Activated naive CD8-positive, alpha-beta T cell (primary cell): ENCODE results near the gene ABCG1.
"Not testable (repeated sequence)": the region's sequence is repeated elsewhere in the genome, so short reads cannot be mapped to it uniquely, and the experiment has no call there.

Source experiments
- H3K27ac Mint-ChIP-seq: one replicate; pipeline ENCODE4 v1.8.0; 2021; ENCODE audit warnings: mixed read lengths
- H3K27me3 Mint-ChIP-seq: one replicate; pipeline ENCODE4 v1.8.0; 2021; ENCODE audit warnings: mixed read lengths
- H3K36me3 Mint-ChIP-seq: one replicate; pipeline ENCODE4 v1.8.0; 2021; ENCODE audit warnings: mixed read lengths
- H3K4me1 Mint-ChIP-seq: one replicate; pipeline ENCODE4 v1.8.0; 2021; ENCODE audit warnings: low read depth, mixed read lengths
- H3K4me3 Mint-ChIP-seq: one replicate; pipeline ENCODE4 v1.8.0; 2021; ENCODE audit warnings: mild to moderate bottlenecking, mixed read lengths
- H3K9me3 Mint-ChIP-seq: one replicate; pipeline ENCODE4 v1.8.0; 2021; ENCODE audit warnings: low read depth, mixed read lengths

The ABCG1 gene

DNA sequence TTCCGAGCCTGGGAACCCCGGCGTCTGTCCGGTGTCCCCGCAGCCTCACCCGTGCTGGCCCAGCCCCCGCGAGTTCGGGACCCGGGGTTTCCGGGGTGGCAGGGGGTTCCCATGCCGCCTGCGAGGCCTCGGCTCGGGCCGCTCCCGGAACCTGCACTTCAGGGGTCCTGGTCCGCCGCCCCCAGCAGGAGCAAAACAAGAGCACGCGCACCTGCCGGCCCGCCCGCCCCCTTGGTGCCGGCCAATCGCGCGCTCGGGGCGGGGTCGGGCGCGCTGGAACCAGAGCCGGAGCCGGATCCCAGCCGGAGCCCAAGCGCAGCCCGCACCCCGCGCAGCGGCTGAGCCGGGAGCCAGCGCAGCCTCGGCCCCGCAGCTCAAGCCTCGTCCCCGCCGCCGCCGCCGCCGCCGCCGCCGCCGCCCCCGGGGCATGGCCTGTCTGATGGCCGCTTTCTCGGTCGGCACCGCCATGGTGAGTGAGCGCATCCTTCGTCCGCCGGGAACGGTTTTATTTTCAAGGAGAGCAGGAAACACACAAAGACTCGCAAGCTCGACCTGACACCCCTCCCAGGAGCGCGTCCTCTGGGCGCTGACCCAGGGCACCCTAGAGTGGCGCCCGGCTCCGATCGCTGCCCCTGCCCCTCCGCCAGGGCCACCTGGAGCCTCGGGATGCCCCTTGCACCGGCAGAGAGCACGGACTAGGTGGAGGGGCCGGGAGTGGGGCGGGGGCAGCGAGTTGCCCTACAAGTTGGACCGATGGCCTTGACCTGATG is at the start of gene ABCG1:
TSS of gene ABCG1 (plus strand) at position 305 of the 770 bp plus-strand sequence. CDS start at position 428, 123 bp downstream.
- H3K4me3 Mint-ChIP-seq: peak within 1 kb of the TSS; percentile 92
- peaks cover 2% of the 10 kb centered on the region for H3K36me3 Mint-ChIP-seq

DNA sequence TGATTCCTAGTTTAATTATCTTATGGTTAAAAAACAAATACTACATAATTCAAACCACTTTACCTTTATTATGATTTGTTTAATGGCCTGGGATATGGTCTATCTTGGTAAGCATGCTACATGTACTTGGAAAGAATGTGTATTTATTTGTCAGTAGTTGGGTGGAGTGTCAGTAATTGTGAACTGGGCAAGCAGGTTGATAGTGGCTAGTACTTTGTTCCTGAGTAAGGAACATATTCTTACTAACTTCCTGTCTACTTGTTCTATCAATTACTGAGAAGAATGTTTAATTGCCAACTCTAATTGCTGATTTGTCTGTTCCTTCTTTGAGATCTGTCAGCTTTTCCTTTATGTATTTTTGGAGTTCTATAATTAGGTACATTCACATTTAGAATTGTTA is 49.2 kb upstream of the ABCG1 start:
- no peak overlapping the region for H3K4me3 Mint-ChIP-seq
- H3K9me3 Mint-ChIP-seq: no peaks in the 10 kb centered on the region
- H3K36me3 Mint-ChIP-seq: no peaks in the 10 kb centered on the region
- H3K4me1 Mint-ChIP-seq: peaks cover 3% of the 10 kb centered on the region
- no peaks in the 10 kb centered on the region for H3K27me3 Mint-ChIP-seq
- no peak overlapping the region for H3K27ac Mint-ChIP-seq

More for the DNA sequence above, at the start of gene ABCG1:
- Mint-ChIP-seq H3K9me3 (peaks cover 3% of the 10 kb centered on the region), H3K27me3 (no peaks in the 10 kb centered on the region), H3K27ac (peak within 1 kb of the TSS; percentile 83), H3K4me1 (peaks cover 27% of the 10 kb centered on the region)

DNA sequence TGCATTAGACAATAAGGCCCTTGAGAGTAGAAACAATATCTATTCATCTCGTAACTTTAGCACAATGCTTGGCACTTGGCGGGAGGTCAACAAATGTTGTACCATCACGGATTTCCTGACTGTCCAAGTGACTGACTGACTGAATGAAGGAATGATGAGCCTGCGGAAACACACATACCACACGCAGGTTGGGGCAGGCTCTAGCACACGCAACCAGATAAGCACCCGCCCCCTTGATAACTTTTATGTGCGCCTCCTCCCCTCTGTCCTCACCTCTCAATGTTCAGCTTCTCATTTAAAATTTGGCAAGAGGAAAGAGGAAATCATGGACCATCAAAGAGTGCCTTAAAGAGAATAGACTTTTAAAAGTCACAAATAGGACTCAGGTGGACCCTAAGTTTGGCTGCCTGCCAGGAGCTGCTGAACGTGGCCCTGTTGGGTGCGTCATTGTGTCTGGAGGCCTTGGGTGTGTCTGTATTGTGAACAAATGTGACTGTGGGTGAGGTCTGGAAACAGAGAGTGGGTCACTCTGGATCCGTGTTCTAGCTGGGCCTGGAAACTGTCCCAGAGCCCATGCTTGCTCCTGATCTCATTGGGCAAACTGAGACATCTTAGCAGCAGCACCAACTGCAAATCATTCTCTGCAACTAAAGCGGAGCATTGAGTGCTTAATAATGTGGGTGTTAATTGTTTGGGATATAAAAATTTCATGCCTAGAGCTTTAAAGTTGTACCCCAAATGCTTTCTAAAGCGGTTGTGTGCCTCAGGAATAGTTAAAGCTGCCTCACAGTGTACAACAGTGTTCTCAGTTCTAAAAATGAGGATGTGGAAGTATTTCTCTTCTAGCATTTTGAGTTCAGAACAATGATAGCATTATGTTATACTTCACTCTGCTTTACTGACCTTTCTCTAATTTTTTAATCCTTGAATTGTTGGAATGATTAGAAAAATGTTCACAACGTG is 47.6 kb upstream of the ABCG1 start:
- Mint-ChIP-seq H3K4me1 (peaks cover 1% of the 10 kb centered on the region), H3K9me3 (no peaks in the 10 kb centered on the region), H3K36me3 (no peaks in the 10 kb centered on the region), H3K4me3 (no peak overlapping the region), H3K27ac (no peak overlapping the region), H3K27me3 (no peaks in the 10 kb centered on the region)

DNA sequence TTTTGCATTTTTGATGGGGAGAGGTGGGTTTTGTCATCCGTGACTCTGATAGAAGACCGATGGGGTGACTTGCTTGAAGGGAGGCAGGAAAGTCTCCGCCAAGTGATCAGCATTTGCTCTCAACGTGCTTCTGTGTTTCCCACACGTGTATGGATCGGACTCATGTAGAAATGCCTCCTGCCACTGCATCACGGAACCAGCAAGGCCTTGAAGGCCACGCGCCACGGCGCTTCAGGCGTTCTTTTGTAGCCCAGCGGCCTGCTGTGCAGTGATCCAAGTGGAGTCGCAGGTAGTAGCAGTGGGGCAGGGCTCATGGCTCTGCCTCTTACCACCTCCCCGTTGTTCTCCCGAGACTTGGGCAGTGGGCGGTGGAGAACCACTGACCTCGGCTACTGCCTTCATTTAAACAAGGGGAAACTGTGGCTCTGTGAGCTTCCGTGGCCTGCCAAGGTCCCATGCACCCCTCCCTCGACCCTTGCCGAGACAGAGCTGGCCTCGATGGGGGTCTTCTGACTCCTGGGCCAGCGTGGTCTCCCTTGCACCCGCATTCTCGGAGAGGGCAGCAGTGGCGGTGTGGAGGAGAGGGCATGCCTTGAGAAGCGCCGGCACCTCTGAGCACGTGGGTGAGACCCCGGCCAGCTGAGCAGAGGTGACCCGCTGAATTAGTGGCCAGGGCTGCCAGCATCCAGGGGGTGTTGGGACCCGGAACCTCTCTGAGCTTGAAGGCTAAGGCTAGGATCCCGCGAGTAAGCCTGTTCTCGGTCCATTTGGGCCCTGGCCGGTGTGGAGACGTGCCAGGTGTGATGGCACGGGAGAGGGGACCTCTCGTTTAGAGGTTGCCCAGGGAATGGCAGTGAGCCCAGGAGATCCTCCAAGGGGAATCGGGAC is 46.1 kb upstream of the ABCG1 start:
- H3K9me3 Mint-ChIP-seq: no peaks in the 10 kb centered on the region
- no peak overlapping the region for H3K4me3 Mint-ChIP-seq
- H3K27ac Mint-ChIP-seq: no peak overlapping the region
- H3K27me3 Mint-ChIP-seq: no peaks in the 10 kb centered on the region
- H3K4me1 Mint-ChIP-seq: peaks cover 1% of the 10 kb centered on the region
- no peaks in the 10 kb centered on the region for H3K36me3 Mint-ChIP-seq

DNA sequence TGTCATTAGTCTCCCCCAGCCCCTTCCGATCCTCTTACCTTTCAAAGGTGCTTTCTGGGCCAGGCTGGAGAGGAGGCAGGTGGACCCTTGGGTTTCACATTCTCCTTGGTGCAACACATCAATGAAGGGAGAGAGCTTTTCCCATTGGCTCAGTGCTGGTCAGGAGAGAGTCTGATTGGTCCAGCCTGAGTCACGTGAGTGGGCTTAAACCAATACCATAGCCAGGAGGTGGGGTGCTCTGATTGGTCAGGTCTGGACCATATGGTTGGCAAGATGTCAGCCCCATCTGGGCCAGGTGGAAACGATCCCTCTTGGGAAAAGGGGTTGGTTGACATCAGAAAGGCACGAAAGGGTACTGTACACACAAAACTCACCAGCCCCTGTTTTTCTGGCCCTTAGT is 44.8 kb upstream of the ABCG1 start:
- H3K36me3 Mint-ChIP-seq: no peaks in the 10 kb centered on the region
- peaks cover 1% of the 10 kb centered on the region for H3K4me1 Mint-ChIP-seq
- no peak overlapping the region for H3K4me3 Mint-ChIP-seq
- no peaks in the 10 kb centered on the region for H3K27me3 Mint-ChIP-seq
- H3K27ac Mint-ChIP-seq: no peak overlapping the region
- H3K9me3 Mint-ChIP-seq: no peaks in the 10 kb centered on the region

DNA sequence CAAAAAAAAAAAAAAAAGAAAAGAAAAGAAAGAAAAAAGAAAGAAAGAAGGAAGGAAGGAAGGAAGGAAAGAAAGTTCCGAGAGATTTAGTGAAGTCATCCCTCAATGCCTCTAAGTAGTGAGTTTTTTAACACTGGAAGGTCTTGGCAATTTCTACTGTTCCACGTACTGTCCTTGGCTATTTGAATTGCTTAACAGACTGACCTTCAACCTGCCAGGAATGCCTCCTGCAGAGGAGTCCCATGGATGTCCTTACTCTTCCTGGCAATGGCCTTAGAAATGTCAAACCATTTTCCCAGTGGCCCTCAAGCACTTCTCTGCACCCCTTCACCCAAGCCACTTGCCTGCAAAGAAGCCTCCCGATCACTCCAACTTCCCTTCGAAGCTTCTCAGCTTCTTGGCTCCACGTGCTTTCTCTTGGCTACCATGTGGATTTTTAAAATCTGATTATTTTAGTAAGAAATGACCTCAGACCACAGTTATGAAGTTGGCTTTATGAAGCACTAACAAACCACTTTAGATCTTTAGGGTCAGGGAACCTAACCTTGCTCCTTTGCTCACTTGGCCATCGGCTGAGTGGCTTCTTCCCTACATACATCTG is 43.7 kb upstream of the ABCG1 start:
- Mint-ChIP-seq H3K9me3 (no peaks in the 10 kb centered on the region), H3K4me1 (no peaks in the 10 kb centered on the region), H3K27me3 (no peaks in the 10 kb centered on the region), H3K4me3 (no peak overlapping the region), H3K36me3 (no peaks in the 10 kb centered on the region), H3K27ac (no peak overlapping the region)

DNA sequence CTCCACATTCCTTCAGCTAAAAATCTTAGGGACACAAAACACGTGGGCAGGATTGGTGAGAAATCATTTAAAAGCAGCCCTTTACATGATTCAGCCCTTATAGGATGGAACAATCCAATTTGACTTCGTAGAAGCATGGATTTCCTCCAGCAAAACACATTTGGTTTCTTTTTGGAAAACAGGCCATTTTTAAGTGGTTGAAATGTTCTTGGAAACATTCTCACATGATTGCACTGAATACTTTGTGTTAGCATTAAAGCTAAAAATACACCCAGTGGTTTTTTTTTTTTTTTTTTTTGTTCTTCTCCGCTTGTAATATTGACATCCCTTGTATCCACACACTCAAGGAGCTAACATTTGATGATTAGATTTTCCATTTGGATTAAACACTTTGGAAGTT is 42.1 kb upstream of the ABCG1 start:
- Mint-ChIP-seq H3K27ac (no peak overlapping the region), H3K27me3 (no peaks in the 10 kb centered on the region), H3K4me1 (no peaks in the 10 kb centered on the region), H3K9me3 (no peaks in the 10 kb centered on the region), H3K36me3 (no peaks in the 10 kb centered on the region), H3K4me3 (no peak overlapping the region)

DNA sequence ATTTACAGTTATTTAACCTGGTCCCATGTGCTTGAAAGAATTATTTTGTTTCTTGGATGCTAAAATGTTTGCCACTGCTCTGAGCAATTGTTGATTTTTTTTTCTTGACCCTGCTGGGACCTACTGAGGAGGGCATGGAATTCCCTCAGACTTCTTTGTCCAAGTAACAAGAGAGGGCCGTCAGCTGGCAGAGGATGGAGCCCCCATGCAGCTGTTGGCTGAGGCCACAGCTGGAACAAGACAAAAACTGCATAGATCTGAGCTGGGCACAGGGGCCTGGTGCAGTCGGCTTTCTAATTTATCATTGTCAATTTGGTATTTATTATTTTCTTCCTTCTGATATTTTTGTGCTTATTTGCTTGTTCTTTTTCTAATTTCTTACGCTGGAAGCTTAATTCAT is 39.6 kb upstream of the ABCG1 start:
- Mint-ChIP-seq H3K4me3 (no peak overlapping the region), H3K9me3 (no peaks in the 10 kb centered on the region)

DNA sequence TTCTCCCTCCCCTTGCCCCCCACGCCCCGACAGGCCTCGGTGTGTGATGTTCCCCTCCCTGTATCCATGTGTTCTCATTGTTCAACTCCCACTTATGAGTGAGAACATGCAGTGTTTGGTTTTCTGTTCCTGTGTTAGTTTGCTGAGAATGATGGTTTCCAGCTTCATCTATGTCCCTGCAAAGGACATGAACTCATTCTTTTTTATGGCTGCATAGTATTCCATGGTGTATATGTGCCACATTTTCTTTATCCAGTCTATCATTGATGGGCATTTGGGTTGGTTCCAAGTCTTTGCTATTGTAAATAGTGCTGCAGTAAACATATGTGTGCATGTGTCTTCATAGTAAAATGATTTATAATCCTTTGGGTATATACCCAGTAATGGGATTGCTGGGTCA is 38.9 kb upstream of the ABCG1 start:
- H3K9me3 Mint-ChIP-seq, H3K27ac Mint-ChIP-seq, H3K4me3 Mint-ChIP-seq, H3K27me3 Mint-ChIP-seq, H3K4me1 Mint-ChIP-seq, H3K36me3 Mint-ChIP-seq: not testable (repeated sequence)

More for the DNA sequence above, 39.6 kb upstream of the ABCG1 start:
- Mint-ChIP-seq H3K4me1 (no peaks in the 10 kb centered on the region), H3K36me3 (no peaks in the 10 kb centered on the region), H3K27ac (no peak overlapping the region), H3K27me3 (no peaks in the 10 kb centered on the region)

DNA sequence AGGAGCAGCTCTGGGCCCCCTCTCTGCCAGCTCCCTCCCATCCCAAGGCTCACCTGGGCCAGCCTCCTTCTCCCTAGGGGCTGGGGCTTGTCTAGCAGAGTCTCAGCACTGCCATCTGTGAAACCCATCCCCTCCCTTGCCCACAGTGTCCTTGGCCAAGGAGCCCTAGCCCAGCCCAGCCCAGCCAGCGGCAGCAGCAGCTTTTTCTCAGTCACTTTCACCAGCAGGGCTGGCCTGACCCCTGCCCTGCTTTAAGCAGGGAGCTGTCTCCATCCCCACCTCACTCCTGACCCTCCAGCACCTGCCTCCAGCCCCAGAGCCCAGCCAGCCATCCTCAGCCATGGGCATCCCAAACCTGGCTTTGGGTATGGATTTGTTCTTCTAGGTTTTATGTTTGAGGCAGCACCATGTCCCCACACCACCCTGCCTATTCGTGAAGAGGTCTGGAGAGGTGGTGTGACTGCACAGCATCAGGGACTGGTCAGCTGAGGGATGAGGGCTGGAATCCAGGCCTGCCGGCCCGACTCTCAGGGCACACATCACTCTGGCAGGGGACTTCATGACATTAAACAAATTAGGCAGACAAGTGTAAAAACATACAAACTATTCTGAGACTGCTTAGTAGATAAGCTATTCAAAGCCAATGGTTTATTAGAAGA is 36.1 kb upstream of the ABCG1 start:
- peaks cover 6% of the 10 kb centered on the region for H3K36me3 Mint-ChIP-seq
- H3K27ac Mint-ChIP-seq: no peak overlapping the region
- peaks cover 3% of the 10 kb centered on the region for H3K9me3 Mint-ChIP-seq
- H3K4me3 Mint-ChIP-seq: no peak overlapping the region
- no peaks in the 10 kb centered on the region for H3K27me3 Mint-ChIP-seq
- peaks cover 27% of the 10 kb centered on the region for H3K4me1 Mint-ChIP-seq

DNA sequence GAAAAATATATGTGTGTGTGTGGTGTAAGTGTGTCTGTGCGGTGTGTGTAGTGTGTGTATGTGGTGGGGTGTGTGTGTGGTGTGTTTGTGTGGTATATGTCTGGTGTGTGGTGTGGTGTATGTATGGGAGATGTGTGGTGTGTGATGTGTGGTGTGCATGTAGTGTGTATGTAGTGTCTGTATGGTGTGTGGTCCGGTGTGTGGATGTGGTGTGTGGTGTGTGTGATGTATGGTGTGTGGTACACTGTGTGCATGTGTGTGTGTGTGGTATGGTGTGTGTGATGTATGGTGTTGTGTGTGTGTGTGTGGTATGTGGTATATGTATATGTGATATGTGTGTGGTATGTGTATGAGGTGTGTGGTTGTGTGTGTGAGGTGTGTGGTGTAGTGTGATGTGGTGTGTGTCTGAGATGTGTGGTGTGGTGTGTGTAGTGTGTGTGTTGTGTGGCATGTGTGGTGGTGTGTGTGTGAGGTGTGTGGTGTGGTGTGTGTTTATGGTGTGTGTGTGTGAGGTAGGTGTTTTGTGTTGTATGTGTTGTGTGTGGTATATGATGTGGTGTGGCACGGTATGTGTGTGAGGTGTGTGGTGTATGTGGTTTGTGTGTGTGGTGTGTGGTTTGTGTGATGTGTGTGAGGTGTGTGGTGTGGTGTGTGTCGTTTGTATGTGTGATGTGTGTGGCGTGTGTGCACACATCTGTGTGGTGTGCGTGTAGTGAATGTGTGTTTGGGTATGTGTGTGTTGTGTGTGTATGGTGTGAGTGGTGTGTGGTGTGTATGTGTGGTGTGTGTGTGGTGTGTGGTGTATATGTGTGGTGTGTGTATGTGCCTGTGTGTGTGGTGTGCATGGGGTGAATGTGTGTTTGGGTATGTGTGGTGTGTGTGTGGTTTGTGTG is 35.3 kb upstream of the ABCG1 start:
- Mint-ChIP-seq H3K4me3 (no peak overlapping the region), H3K9me3 (peaks cover 3% of the 10 kb centered on the region), H3K4me1 (peaks cover 35% of the 10 kb centered on the region), H3K36me3 (peaks cover 6% of the 10 kb centered on the region), H3K27ac (no peak overlapping the region), H3K27me3 (no peaks in the 10 kb centered on the region)

DNA sequence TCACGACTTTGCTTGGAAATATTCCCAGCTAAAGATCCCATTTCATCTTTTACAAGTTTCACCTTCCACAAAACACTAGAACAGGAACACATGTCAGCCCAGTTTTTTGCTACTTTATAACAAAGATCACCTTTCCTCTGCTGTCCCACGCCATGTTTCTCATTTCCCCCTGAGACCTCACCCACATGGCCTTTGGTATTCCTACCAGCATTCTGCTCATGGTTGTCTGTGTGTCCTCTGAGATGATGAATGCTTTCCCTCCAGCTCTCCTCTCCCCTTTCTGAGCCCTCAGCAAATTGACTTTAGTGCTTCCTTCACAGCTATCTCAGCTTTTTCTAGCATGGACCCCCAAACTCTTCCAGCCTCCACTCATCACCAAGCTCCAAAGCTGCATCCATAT is 32.3 kb upstream of the ABCG1 start:
- H3K4me3 Mint-ChIP-seq: no peak overlapping the region
- peaks cover 57% of the 10 kb centered on the region for H3K4me1 Mint-ChIP-seq
- H3K9me3 Mint-ChIP-seq: peaks cover 3% of the 10 kb centered on the region
- H3K27me3 Mint-ChIP-seq: no peaks in the 10 kb centered on the region
- H3K27ac Mint-ChIP-seq: peak overlapping the region; percentile 94
- H3K36me3 Mint-ChIP-seq: peaks cover 6% of the 10 kb centered on the region

DNA sequence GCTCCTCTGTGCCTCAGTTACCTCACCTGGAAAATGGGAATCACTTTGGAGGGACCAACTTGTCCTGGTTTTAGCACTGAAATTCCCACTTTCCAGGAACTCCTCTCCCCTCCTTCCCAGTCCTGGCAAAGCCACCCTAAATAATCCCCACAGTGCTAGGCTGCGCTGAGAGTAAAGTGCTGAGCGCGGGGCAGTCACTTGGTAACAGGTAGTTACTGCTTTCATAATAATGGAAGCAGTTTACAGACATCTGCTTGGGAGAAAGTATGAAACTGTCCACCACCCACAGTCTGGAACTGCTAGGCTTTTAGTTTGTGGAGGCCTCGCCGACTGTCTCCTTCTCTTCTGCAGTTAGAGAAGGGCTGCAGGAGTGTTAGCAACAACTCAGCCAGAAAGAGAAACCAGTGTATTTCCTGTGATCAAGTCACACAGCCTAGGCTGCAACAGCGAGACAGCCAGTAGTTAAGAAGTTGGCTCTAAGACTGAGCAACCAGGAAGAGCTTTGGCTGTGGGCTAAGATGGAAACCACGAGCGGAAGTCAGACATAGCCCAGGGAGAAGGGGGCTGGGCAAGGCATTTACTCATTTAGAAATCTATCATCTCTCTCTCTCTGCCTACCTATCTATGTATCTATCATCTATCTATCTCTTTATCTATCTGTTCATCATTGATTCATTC is 30.8 kb upstream of the ABCG1 start:
- Mint-ChIP-seq H3K36me3 (peaks cover 6% of the 10 kb centered on the region), H3K27ac (peak overlapping the region; percentile 94), H3K27me3 (no peaks in the 10 kb centered on the region), H3K4me1 (peaks cover 72% of the 10 kb centered on the region), H3K9me3 (peaks cover 3% of the 10 kb centered on the region), H3K4me3 (peak overlapping the region; percentile 58)
